ENCODE results near the gene SEMA3F.

Gene SEMA3F

DNA sequence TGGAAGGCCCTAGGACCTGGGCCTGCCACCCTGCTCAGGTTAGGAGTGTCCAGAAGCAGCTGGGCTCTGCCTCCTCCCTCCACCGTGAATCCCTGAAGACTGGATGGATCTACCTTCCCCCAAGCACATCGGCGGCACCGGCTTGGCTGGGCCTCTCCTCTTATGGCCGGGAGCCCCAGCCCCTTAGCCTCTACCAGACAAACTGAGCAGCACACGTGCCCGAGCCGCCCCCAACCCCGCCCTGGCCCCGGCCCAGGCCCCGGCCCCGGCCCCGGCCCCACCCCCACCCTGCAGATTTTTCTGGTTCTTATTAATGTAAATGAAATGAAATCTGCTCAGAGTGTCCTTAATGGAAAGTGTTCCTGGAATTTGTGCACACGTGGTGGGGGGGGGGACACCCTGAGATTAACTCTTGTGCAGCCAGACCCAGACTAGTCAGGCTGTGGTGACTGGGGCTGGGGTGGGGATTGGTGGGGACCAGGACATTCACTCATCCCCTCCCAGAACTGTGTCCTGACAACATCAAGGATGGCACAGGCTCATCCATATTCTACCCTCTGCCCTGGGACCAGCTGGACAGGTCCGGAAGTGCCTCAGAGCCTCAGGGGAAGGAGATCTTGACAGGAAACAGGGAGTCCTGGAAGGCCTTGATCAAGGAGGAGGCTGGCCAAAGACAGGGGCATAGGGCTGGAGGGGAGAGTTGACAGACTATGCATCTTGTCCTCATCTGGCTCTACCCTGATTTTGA is 30.9 kb upstream of the SEMA3F start:
- DNase-seq (ENCODE audit: low read depth in 2 of 2) = no peak
- TF ChIP-seq, protein P1, sequence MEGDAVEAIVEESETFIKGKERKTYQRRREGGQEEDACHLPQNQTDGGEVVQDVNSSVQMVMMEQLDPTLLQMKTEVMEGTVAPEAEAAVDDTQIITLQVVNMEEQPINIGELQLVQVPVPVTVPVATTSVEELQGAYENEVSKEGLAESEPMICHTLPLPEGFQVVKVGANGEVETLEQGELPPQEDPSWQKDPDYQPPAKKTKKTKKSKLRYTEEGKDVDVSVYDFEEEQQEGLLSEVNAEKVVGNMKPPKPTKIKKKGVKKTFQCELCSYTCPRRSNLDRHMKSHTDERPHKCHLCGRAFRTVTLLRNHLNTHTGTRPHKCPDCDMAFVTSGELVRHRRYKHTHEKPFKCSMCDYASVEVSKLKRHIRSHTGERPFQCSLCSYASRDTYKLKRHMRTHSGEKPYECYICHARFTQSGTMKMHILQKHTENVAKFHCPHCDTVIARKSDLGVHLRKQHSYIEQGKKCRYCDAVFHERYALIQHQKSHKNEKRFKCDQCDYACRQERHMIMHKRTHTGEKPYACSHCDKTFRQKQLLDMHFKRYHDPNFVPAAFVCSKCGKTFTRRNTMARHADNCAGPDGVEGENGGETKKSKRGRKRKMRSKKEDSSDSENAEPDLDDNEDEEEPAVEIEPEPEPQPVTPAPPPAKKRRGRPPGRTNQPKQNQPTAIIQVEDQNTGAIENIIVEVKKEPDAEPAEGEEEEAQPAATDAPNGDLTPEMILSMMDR (IDR thresholded peaks at IDR 0.05; ENCODE audit: low read depth, low read length) = no peak
- no peak overlapping the region for H3K4me3 ChIP-seq (replicated peaks in 1 of 2; ENCODE audit: low read depth in 2 of 2, low read length in 2 of 2)

DNA sequence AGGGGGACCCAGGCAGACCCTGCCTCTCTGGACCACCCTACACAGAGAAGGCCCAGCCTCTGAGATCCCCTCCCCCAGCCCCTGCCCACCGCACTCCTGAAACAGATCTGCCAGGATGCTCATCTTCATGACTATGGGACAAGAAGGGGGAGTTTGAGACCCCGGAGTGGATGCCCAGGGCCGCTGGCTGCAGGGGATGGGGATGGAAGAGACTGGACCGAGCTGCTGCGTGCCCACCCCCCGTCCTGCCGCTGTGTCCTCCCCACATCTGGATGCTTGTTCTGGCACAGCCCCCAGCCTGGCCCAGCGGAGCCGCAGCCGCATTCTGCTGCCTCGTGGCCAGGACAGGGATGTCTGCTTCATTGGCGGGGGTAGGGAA is 30.3 kb upstream of the SEMA3F start:
- TF ChIP-seq, protein P1 (IDR thresholded peaks at IDR 0.05; ENCODE audit: low read depth, low read length) = no peak
- DNase-seq (ENCODE audit: low read depth in 2 of 2) = no peak
- no peak overlapping the region for H3K4me3 ChIP-seq (replicated peaks in 1 of 2; ENCODE audit: low read depth in 2 of 2, low read length in 2 of 2)

DNA sequence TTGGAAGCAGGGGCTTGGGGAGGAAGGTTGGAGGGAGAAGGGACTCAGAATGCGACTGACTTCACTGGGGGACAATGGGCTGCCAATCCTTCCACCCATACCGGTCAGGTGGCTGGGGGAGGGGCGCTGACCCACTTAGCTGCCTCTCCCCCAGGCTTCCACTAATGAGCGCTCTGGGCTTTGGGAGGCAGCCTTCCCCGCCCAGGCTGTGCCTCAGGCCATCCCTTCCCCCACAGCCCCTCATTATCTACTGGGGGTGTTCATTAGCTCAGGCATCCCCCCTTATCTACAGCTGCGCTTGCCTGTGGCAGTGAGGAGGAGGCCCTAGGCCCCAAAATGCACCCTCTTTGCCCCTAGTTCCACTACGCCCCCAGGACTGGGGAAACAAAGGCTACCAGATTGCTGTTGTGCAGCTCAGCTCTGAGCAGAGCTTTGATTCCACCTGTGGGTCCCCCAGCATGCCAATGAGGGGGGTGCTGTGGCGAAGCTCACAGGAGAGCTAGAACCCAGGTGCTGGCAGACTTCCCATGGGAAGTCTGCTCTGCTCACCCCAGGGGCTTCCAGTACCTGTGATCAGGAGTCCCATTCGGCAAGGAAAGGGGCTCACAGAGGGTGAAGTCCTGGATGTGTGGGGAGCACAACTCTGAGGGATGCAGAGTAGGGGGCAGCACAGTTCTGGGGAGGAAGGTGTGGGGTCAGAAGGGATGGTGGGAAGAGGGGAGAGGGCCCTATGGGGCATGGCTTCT is 29.4 kb upstream of the SEMA3F start:
- no peak for DNase-seq (ENCODE audit: low read depth in 2 of 2)
- H3K4me3 ChIP-seq (replicated peaks in 1 of 2; ENCODE audit: low read depth in 2 of 2, low read length in 2 of 2) = no peak overlapping the region
- TF ChIP-seq, protein P1 (IDR thresholded peaks at IDR 0.05; ENCODE audit: low read depth, low read length) = no peak

DNA sequence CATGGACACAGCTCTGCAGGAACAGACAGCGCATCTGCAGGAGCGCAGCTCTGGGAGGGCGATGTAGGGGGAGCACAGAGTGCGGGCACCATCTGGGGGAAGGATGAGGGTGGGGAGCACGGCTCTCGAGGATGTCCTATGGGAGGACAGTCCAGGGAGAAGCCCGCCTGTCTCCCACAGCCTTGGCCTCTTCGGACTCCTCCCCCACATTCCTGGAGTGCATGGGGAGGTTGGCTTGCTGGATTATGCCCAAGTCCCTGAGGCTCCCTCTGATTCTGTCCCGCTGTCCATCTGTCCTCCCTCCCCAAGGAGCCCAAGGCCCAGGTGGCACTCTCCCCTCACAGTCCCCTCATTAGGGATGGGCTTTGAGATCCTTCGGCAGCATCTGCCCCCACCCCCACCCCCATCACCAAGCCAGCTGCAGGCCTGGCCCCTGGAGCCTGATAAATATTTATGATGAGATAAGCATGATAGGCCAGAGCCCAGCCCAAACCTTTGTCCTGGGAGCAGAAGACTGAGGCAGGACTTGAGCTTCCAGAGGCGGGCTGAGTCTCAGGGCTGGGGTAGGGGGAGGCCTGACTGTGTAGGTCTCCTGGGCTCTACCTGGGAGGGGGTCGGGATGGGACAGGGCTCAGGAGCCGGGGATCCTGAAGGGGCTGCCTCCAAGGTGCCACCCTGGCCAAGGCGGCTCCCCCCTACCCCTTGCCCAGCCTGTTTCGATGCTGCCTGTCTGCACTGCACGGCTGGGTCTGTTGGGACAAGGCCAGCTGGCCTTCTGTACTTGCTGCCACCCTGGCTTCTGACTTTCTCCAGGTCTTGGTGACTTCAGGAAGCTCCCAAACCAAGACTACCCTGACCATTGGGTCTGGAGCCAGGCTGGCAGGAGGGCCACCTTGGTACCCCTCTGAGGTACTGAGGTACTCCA is 28.6 kb upstream of the SEMA3F start:
- TF ChIP-seq, protein P1 (IDR thresholded peaks at IDR 0.05; ENCODE audit: low read depth, low read length) = no peak
- DNase-seq (ENCODE audit: low read depth in 2 of 2) = peak; percentile 42 to 69
- no peak overlapping the region for H3K4me3 ChIP-seq (replicated peaks in 1 of 2; ENCODE audit: low read depth in 2 of 2, low read length in 2 of 2)

DNA sequence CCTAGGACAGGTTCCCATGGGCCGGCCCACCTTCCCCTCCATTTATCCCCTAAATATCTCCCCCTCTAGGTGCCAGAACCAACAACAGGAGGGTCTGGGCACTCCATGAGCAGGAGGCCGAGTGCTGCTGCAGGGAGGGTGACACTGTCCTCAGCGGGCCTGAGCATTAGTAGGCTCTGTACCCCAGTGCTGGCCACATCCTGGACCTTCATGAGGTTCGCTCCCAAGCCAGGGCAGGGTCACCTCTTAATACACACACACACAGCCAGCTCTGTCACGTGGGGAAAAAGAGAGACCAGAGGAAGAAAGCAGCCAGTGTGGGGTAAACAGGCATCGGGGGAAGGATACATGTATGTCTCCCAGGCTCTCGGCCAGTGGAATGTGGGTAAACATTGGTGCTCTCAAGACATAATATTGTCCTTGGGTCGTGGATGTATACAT is 27.9 kb upstream of the SEMA3F start:
- TF ChIP-seq, protein P1 (IDR thresholded peaks at IDR 0.05; ENCODE audit: low read depth, low read length) = no peak
- no peak overlapping the region for H3K4me3 ChIP-seq (replicated peaks in 1 of 2; ENCODE audit: low read depth in 2 of 2, low read length in 2 of 2)
- DNase-seq (ENCODE audit: low read depth in 2 of 2) = no peak

DNA sequence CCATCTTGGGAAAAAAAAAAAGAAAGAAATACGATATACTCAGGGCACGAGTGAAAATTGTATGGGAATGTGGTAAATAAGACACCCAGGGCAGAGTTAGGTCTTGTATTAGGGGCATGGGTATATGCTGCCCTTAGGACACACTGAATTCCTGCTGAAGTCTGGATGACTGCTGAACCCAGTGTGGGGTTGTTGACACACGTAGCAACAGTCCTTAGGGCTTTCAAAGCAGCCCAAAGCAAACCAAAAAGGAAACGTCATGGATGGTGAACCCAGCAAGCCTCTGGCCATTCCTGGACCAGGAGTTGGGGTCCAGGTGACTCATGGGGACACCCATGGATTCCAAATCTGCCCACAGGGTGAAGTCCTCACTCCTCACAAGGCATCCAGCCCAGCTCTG is 27.1 kb upstream of the SEMA3F start:
- no peak for DNase-seq (ENCODE audit: low read depth in 2 of 2)
- no peak overlapping the region for H3K4me3 ChIP-seq (replicated peaks in 1 of 2; ENCODE audit: low read depth in 2 of 2, low read length in 2 of 2)
- TF ChIP-seq, protein P1 (IDR thresholded peaks at IDR 0.05; ENCODE audit: low read depth, low read length) = no peak
